ENCODE data around the gene SLC25A33.
"Not testable (repeated sequence)": the region's sequence is repeated elsewhere in the genome, so short reads cannot be mapped to it uniquely, and the experiment has no call there.

The SLC25A33 gene

DNA sequence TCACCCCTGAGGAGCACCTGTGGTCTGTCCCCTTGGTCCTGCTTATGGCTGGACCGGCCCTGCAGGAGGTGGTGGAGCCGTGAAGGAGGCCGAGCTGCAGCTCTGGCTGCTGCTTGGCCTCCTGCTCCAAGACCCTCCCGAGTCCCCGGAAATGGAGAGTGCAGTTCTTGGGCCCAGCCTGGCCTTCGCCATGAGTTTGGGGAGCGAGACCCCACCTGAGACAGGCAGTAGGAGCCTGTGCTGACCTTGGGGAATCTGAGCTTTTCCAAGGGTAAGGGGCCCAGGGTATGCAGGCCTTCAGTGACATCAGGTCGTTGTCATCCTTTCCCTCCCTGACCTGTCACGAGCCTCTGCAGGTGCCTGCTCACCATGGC is 63.5 kb downstream of the SLC25A33 start:
- no peak for DNase-seq

DNA sequence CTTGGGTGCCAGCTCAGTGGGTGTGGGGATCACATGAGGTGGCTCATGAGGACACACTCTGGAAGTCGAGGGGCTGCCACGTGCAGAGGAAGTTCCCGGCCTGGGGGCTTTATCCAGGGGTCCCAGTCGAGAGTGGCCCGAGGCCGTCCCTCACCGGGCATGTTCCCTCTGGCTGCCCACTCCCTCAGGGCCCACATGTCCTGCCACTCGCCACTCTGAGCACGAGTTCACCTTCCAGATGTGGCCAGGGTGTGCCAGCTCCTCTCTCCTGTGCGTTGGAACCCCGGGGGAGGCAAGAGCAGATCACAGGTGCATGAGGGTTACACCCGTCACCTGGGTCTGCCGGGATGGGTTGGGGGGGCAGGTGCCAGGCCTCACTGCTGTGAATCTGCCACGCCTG is 64.0 kb downstream of the SLC25A33 start:
- no peak for DNase-seq

DNA sequence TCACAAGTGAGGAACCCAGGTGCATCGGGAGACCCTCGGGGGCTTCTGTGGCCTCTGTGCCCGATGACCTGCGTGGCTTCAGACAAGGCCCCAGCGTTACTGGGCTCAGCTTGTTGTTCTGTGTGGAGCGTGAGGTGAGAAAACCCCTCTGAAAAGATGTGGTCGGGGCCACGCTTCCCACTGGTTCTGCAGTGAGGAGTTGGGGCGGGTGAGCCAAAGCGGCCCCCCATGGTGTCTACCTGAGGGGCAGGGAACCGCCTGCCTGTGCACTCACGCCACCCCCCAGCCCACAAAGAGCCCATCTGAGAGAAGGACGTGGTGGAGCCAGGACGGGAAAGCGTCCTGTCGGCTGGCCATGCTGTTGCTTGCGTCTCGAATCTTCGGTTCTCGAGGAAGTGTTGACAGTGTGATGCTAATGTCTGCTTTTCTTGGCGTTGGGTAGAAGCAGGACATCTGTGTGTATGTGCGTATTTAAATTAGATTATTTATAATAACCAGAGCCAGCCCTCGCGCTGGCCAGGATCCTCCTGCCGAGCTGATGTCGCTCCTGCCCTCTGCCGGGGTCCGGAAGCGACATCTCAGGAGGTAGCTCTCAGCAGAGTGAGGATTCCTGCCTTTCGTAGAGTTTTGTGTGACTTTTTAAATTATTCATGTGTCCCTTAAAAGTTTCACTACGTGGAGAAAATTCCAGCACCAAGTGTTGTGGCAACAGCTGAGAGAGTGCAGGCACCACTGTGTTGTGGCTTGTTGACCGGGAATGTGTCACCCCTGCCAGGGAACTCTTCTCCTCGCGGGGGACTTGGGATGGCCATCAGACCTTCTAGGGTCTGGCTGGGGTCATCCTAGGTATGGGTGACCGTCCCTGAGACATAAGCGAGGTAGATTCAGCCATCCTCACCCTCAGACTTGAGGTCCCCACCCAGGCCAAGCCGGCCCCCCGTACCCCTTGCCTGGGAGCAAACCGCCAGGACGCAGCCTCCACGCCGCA is 64.8 kb downstream of the SLC25A33 start:
- no peak for DNase-seq

DNA sequence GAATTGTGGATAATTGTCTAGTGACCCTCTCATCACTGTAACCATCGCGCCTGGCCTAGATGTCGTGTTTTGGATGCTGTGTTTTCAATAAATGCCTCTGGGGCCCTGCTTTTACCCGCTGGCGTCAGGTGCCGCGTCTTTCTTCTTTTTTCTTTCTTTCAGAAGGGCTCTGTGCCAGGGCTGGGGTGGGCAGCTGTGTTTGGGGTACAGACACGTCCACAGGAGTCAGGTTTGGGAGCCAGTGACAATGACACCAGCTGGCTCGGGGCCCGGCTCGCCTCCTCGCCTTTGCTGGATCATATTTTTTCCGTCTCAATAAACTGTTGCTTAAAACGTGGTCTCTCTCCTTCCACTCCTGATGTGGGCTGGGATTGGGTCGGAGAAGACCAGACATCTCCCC is 65.6 kb downstream of the SLC25A33 start:
- no peak for DNase-seq

DNA sequence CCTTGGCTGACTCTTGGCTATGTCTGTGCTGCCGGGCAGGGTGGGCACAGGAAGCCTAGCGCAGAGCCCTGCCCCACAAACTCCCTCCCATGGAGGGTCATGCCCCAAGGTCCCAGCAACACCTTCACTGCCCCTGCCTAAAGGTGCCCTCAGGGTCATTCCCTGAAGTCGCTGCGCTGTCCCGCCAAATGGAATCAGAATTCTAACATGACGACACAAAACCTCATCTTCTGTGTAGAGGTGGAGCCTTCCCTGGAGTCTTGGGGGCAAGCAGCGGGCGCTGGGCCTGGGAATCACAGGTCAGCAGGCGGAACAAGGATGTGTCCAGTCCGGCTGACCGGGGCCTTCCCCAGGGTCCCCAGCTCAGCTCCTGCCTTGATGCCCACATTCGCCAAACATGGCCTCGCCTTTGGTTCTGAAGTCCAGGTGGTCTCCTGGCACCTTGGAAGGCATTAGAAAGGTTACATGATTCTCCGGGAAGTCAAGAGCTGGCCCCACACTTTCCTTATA is 66.7 kb downstream of the SLC25A33 start:
- no peak for DNase-seq

DNA sequence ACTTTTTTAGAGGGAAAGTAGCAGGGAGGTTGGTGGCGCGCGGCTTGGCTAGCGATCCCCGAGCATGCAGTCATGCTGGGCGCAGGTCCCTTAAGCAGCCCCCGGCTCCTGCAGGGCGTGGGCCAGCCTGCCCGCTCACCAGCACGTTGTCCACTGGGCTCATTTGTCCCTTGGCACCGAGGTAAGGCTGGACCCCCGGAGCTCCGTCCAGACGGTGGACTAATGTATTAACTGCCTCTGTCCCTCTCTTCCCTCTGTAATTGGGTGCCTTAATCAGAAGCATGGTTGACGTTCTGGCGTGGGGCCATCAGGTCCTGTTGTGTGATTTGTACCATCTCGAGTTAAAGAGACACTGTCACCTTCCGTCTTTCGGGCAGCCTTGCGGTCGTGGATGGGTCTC is 67.2 kb downstream of the SLC25A33 start:
- DNase-seq, result no peak

DNA sequence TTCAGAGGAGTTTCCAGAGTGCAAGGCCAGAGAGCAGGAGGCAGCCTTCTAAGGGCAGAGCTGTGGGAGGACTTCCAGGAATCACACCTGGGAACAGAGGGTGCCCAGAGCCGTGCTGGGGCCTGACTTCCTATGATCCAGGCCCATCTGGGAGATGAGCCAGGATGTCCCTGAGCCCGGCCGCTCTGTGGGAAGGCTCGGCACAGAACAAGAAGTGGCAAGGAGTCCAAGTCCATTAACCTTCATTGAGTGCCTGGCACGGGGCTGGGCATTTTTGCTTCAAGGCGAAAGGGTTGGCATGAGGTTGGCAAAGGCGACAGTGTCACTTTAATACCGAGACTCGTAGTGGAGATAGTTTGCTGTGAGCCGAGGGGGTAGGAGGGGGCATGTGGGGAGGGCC is 67.7 kb downstream of the SLC25A33 start:
- DNase-seq, result no peak

DNA sequence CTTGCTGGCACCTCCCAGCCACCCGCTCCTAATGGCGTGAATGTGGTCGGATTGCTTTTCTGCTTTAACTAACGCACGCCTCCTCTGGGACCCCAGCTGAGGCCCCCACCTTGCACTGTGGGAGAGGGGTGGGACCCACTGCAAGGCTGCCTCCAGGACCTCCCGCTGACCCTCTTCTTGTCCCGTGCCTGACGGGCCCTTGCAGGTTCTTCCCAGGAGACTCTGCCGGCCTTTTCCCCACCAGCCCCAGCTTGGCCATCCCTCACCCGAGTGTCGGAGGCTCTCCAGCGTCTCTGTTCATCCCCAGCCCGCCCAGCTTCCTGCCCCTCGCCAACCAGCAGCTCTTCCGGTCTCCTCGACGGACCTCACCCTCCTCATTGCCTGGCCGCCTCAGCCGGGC is 68.1 kb downstream of the SLC25A33 start:
- DNase-seq, result no peak

DNA sequence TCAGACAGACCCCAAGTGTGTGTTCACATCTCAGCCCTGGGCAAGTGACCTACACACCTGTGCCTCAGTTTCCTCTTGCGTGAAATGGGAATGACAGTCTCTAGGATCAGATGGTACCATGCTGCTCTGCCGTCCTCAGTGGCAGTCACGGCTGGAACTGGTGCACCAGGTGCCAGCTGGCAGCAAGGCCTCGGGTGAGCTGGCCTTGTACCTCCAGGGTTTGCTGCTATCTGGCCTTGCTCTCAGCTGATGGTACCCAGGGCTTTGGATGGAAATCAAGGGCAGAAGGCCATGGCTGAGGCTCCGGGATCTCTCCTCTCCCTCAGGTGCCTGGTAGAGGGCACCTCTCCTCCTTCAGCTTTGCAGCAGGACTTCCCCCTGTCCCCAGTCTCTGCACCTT is 70.7 kb downstream of the SLC25A33 start:
- no peak for DNase-seq

DNA sequence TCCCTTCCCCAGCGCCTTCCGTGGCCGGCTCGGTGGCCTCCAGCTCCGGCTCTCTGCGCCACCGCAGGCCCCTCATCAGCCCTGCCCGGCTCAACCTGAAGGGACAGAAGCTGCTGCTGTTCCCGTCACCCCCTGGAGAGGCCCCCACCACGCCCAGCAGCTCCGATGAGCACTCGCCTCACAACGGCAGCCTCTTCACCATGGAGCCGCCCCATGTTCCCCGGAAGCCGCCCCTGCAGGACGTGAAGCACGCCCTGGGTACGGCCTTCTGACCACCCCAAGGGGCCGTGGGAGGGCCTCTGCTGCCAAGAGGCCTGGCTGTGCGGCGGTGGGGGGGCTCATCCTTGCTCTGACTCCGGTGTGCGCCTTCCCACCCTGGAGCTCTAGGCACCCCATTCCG is 71.3 kb downstream of the SLC25A33 start:
- no peak for DNase-seq

DNA sequence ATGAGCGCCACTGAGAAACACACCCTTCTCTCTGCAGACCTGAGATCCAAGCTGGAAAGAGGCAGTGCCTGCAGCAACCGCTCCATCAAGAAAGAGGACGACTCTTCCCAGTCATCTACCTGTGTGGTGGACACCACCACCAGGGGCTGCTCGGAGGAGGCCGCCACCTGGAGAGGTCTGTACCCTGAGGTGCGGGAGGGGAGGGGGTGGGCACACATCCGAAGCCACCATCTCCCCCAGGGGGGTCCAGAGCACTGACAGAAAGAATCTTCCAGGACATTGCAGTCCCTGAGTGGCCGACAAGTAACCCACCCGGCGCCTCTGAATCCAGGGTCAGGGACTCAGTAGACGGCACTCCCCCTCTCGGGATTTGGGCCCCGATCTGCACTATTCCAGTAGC is 72.5 kb downstream of the SLC25A33 start:
- no peak for DNase-seq

DNA sequence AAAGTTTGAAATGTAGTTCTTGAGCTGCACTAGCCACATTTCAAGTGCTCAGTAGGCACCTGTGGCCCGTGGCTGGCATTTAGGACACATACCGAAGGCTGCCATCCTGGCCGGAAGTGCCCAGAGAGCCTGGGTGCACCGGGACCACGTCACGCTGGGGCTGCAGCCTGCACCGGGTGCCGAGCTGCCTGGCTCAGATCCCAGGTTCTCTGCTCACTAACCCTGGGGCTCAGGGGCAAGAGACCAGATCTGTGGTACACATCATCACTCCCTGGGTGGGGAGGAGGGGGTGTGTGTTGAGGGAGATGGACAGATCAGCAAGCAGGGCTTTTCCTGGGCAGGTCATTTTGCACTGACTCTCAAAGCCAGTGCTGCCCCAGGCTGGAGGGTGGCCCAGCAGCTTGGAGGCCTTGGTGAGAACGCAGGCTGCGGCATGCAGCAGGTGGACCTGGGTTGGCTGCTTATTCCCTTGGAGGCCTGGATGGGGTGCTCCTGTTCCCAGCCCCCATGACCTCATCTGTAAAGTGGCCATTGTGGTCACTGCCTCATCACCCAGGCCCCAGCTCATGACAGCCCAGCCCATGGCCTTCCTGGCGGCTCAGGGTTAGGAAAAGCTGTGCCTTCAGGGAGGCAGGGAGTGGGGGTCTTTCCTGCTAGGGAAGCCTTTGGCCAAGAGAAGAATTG is 73.0 kb downstream of the SLC25A33 start:
- DNase-seq, result no peak

DNA sequence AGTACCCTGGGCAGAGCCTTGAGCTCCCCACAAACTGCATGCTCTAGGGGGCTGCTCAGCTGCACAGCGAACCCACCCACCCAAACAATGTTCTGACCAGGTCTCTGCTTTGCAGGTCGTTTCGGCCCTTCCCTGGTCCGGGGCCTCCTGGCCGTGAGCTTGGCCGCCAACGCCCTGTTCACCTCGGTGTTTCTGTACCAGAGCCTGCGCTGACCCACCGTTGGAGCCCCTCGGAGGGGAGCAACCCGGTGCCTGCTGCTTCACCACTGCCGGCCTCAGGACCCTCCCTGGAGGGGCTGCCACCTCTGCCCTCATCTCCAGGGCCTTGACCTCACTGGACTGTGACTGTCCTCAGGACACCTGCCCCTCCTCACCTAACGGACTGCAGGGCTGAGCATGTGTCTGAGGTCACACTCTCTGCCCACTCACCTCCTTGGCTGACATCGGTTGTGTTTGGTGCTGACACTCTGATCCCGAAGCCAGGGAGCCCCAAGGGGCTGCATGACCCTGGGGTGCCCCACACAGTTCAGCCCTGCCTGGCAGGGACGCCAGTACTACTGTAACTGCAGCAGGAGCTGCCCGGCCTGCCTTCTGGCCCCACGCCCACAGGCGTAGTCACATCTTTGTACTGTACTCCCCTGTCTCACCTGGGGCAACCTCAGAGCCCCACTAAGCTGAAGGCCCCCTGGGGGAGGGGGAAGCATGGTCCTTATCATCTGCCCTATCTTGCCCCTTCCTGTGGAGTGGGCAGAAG is 73.8 kb downstream of the SLC25A33 start:
- no peak for DNase-seq

DNA sequence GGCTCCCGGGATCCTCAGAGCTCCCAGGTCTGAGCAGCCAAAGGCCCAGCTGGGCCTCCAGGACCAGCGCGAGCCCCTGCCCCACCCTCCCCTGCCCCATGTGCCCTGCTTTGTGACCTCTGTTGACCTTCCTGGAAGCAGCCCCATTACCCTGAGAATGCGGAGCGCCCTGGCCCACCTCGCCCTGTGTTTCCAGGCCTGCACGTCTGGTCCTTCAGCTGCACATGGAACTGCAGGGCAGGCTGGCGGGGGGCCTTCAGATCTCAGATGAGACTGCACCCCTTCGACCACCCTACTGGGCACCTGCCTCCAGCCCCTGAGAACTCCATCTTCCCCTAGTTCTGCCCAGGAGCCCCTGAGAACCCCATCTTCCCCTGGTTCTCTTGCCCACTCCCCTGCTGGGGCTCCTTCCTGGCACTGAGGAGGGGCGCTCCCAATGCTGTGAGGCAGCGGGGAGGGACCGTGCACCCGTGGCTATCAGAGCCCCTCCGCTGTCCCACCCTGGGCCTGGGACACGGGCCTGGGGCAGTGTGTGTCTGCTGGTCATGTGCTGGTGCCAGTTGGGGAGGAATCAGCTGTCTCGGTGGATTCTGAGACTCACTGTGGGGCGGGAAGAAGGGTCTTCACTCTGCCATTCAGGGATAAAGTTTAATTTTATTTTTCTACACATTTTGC is 74.5 kb downstream of the SLC25A33 start:
- no peak for DNase-seq

DNA sequence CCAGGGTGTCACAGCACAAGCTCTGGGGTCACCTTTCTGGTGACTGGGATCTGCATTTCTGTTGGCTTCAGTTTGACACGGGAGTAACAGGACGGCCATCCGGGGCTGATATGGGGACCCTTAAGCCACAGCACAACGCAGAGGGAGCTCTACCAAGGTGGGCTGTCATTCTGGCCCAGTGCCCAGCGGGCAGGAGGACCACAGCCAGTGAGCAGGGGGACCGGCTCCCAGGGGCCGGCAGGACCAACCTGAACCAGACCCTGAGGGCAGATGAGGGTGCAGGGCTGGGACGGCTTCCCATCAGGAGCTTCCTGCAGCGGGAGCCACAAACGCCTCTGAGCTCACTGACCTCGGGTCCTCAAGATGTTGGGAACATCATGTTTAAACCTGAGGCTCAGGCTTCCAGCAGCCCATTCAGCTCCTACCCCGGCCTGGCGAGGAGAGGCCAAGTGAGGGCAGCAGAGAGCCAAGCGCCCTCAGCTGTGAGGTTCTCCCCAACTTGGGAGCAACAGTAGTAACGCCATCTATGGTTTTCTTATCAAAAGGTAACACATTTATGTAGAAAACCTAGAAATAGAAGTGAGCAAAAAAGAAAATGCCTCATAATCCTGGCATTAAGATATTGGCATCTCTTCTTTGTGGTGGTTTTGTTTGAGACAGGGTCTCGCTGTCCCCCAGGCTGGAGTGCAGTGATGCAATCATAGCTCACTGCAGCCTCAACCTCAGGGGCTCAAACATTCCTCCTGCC is 76.2 kb downstream of the SLC25A33 start:
- DNase-seq, result peak; percentile 54

DNA sequence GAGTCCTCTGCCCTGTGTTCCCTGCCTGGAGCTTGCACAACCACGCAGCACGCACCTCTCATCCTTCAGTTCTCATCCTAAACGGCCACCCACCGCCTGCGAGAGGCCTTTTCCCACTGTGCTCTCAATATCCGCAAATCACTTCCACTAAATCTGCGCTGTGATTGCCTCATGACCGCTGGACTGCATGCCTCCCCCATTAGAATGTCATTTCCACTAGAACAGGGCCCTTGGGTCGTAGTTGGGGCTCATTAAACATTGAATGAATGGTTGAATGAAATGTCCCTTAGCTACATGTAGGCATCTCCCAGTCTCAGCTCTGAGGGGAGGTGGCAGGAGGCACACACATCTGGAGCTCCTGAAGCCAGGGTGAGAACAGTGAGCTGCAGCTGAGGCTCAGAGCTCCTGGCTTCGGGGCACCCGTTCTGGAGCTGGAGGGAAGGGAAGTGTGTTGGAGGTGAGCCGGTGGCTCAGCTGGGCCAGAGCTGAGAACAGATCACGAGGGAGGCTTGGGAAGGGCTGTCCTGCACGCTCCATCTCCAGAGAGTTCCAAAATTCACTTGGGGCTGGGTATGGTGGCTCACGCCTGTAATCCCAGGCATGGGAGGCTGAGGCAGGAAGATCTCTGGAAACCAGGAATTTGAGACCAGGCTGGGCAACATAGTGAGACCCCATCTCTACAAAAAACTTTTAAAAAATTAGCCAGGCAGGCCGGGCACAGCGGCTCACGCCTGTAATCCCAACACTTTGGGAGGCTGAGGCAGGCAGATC is 79.8 kb downstream of the SLC25A33 start:
- DNase-seq, result no peak

DNA sequence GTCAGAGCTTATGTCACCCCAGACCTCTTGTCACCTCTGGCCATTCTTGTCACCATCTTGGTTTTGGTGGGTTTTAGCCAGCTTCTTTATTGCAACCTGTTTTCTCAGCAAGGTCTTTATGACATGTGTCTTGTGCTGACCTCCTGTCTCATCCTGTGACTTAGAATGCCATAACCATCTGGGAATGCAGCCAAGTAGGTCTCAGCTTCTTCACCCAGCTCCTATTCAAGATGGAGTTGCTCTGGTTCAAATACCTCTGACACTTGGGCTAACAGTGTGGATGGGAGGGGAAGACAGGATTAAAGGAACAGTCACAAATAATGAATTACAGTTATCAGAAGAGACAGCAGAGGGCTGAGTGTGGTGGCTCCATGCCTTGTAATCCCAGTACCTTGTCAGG is 81.8 kb downstream of the SLC25A33 start:
- no peak for DNase-seq

DNA sequence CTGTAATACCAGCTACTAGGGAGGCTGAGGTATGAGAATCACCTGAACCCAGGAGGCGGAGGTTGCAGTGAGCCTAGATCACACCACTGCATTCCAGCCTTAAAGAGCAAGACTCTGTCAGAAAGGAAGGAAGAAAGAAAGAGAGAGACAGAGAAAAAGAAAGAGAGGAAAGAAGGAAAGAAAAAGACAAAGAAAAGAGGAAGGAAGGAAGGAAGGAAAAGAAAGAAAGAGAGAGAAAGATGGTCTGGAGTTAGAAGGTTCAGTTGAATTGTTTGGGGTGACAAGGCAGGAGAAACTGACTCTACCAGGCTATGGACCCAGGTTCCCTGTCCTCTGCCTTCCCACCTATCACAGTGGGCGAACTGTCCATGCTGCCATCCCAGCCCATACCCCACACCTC is 84.8 kb downstream of the SLC25A33 start:
- no peak for DNase-seq

DNA sequence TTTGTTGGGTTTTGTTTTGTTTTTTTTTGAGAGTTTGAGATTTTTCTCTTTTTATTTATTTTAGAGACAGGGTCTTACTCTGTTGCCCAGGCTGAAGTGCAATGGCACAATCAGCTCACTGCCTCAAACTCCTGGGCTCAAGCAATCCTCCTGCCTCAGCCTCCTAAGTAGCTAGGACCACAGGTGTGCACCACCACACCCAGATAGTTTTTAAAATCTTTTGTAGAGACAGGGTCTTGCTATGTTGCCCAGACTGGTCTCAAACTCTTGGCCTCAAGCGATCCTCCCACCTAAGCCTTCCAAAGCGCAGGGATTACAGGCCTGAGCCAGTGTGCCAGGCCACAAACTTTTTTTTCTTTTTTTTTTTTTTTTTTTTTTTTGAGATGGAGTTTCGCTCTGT is 85.8 kb downstream of the SLC25A33 start:
- DNase-seq, result not testable (repeated sequence)

DNA sequence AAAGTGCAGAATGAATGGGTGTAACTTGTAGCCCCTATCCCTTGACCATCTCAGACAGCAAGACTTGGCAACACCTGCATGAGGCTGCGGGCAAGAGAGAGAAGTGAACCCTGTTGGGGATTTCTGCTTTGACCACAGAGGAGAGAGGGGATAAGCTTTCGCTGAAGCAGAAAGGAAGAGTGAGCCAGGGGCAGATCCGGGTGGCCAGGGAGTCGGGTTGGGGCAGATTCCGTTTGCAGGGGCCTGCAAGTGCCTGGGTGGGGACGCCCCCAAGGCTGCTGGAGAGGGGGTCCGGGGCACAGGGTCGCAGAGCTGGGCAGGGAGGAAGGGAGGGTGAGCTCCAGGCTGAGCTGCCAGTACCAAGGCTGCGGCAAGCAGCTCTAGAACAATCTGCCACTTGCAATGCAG is 86.9 kb downstream of the SLC25A33 start:
- DNase-seq, result no peak
